ENCODE measurements around the gene SLC9A8.

DNA sequence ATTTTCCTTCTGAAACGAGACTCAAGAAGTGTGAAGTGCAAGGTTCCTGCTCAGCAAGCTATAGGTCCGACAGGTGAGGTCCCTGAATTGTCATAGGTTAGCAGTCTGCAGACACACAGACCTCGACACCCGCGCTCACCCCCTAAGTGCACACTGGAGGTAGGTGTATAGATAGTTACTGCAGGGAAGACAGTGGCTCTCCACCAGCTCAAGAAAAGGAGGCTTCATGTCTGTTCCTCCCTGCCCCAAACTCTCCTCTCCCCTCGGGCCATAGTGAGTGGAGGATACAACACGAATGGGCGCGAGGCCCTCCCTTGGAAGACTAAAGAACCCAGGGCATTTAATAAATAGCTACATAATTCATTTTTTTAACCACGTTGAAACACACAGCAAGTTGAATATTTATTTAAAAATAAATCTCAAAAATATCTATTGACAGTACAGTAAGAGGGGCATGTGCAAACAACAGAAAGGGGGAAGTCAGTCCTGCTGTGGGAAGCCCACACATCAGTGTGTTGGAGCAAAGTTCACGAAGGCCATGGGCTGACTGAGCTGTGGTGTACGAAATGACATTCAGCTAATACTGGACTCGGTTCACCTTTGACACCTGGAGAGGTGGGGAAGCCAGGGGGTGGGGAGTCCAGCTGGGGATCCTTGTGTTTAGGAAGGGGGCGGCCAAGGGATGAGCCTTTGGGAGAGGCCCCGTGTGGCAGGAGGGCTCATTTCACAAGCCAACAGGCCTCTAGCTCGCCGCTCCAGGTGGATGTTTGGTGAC, 92.0 kb downstream of the SLC9A8 start:
- TF ChIP-seq, protein P1, sequence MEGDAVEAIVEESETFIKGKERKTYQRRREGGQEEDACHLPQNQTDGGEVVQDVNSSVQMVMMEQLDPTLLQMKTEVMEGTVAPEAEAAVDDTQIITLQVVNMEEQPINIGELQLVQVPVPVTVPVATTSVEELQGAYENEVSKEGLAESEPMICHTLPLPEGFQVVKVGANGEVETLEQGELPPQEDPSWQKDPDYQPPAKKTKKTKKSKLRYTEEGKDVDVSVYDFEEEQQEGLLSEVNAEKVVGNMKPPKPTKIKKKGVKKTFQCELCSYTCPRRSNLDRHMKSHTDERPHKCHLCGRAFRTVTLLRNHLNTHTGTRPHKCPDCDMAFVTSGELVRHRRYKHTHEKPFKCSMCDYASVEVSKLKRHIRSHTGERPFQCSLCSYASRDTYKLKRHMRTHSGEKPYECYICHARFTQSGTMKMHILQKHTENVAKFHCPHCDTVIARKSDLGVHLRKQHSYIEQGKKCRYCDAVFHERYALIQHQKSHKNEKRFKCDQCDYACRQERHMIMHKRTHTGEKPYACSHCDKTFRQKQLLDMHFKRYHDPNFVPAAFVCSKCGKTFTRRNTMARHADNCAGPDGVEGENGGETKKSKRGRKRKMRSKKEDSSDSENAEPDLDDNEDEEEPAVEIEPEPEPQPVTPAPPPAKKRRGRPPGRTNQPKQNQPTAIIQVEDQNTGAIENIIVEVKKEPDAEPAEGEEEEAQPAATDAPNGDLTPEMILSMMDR (conservative IDR thresholded peaks at IDR 0.05; ENCODE audit: low read length), result no peak
- no peak for TF ChIP-seq EZH2phosphoT487 (IDR thresholded peaks at IDR 0.05; ENCODE audit: borderline replicate concordance, low read depth, low read length)

Measured in OCI-LY7 (cell line).